AG04449 (cell line): ENCODE measurements around the gene MVB12B.

ENCODE experiments used
- CTCF ChIA-PET: fragments of 350-600 bp; formaldehyde crosslinking; extraction: SDS; loops from one replicate; lab custom pipeline; 2021; ENCODE audit warnings: antibody characterized with exemption; lab: Yijun Ruan, JAX
- POLR2A ChIA-PET: fragments of 400-600, 350-600 bp; formaldehyde crosslinking; extraction: SDS; loops from one replicate; lab custom pipeline; 2020; ENCODE audit warnings: antibody characterized with exemption, inconsistent platforms; lab: Yijun Ruan, JAX
- DNase-seq: peaks from one replicate; pipeline ENCODE4 v3.0.0-alpha.2; 2010; ENCODE audit warnings: low read depth, low spot score
- H3K4me3 ChIP-seq: 2 replicates; pipeline ENCODE4 v1.5.1; 2011; ENCODE audit warnings: low read depth, mild to moderate bottlenecking, control low read depth, low read length
- TF ChIP-seq, protein P1 (sequence below): IDR thresholded peaks from one replicate; pipeline ENCODE4 v1.5.1; 2011; ENCODE audit warnings: mild to moderate bottlenecking, moderate library complexity, low read length, control low read depth, inconsistent platforms; ENCODE audit not compliant: insufficient read depth; ENCODE audit errors: missing control alignments

Gene MVB12B

DNA sequence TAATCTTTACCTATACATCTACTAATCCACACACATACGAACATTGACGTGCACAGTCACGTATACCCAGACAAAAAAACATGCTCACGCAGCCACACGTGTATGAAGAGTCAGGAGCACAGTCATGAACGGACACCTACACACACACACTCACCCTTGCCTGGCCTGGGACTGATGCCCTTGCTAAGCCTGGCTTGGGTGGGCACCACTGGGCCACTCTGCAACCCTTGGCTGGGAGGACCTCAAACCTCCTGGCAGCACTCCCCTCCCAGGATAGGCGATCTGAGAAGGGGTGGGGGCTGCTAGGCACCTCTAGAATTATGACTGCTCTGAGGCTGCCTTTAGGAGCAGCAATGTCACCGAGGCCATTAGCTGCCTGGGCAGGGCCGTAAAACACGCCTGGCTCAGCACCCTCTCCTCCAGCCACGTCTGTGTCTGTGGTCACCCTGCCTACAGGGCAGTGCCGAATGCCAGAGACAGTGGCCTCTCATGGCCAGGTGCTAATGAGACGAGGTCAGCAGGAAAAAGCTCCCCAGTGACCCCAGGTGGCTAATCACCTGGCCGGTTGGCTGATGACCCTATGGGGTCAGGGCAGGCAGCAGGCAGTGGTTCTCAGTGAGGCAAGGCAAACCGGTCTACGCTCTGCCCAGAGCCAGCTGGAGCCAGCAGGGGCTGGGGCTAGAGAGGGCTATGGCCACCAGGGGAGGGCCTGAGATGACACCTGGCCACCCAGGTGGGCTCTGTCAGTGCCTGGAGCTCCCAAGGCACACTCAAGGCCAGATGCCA, 33.7 kb upstream of the MVB12B start:
- no peak overlapping the region for H3K4me3 ChIP-seq
- ChIA-PET CTCF (interaction anchor here (0.9 to 2.0 kb wide), 5 partner anchors 9 to 106 kb away, joined by 3 to 8 read pairs (median 5); no protein-coding TSS in a partner anchor), POLR2A (no interaction called here)
- no peak for DNase-seq
- TF ChIP-seq, protein P1, sequence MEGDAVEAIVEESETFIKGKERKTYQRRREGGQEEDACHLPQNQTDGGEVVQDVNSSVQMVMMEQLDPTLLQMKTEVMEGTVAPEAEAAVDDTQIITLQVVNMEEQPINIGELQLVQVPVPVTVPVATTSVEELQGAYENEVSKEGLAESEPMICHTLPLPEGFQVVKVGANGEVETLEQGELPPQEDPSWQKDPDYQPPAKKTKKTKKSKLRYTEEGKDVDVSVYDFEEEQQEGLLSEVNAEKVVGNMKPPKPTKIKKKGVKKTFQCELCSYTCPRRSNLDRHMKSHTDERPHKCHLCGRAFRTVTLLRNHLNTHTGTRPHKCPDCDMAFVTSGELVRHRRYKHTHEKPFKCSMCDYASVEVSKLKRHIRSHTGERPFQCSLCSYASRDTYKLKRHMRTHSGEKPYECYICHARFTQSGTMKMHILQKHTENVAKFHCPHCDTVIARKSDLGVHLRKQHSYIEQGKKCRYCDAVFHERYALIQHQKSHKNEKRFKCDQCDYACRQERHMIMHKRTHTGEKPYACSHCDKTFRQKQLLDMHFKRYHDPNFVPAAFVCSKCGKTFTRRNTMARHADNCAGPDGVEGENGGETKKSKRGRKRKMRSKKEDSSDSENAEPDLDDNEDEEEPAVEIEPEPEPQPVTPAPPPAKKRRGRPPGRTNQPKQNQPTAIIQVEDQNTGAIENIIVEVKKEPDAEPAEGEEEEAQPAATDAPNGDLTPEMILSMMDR = no peak

DNA sequence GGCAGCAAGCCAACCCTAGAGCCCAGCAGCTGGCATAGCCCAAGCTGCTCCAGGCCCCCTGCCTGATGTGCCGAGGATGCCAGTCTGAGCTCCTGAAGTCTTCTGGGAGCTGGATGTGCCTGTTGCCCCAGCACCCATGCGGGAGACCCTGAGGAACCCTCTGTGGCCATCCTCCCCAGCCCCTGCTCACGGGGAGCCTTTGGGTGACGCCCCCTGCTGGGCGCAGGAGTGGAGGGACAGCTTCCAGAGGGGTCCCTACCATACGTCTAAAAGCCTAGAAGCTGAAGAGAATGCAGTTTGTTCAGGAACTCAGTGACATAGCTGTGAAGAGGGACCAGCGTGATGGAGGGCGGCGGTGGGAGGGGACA, 33.1 kb upstream of the MVB12B start:
- ChIA-PET POLR2A (no interaction called here), CTCF (interaction anchor here (0.9 to 2.0 kb wide), 4 partner anchors 8 to 105 kb away, joined by 3 to 7 read pairs (median 4); no protein-coding TSS in a partner anchor)
- no peak overlapping the region for H3K4me3 ChIP-seq
- TF ChIP-seq, protein P1 = no peak
- DNase-seq = no peak

DNA sequence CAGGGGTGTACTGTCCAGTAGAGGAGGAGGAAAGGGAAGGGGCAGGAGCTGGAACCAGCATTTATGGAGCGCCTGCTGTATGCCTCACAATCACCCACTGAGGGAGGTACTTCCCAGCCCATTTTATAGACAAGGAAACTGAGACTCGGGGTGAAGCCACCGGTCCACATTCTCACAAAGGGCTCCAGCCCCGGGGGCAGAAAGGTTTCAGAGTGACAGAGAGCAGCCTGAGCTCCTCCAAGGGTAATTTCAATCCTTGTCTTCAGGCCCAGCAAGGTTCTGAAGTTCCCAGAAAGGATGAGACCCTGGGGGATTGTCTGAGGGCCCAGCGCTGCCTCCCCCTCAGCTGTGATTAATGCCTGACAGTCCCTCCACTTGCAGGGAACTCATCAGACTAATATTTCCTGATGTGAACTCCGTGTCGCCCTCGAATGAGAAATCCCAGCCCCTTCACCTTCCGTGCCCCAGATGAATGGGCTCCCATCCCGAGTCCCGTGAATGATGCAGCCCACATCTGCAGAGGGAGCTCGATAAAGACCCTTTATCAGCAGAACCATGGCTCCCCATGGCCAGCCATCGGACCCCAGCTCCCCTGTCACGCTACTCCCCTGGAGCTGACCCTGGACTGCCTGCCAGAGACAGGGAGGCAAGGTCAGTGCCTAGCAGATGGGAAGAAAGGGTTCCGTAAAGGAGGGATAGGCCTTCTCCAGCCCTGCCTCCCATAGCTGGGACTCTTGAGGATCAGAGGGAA, 32.1 kb upstream of the MVB12B start:
- H3K4me3 ChIP-seq = no peak overlapping the region
- POLR2A ChIA-PET = no interaction called here
- TF ChIP-seq, protein P1 = no peak
- no peak for DNase-seq
- CTCF ChIA-PET = interaction anchor here (0.7 to 2.0 kb wide), 6 partner anchors 8 to 205 kb away, joined by 3 to 7 read pairs (median 4); no protein-coding TSS in a partner anchor

DNA sequence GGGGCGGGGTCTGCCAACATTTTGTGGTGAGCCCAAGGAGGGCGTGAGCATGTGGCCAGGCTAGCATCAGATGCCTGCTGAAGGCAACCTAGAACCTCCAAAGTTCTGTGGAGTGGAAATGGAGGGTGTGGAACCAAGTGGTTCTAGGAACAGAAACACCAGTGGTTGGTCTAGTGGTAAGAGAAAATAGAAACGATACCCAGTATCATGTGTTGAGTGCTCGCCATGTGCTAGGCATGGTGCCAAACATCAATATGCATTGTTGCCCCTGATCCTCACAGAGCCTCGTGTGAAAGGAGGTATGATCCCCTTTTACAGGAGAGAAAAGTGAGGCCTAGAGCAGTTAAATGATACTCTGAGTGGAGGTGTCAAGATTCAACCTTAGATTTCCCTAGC, 31.5 kb upstream of the MVB12B start:
- no peak for DNase-seq
- TF ChIP-seq, protein P1 = no peak
- POLR2A ChIA-PET = no interaction called here
- H3K4me3 ChIP-seq = no peak overlapping the region
- CTCF ChIA-PET = interaction anchor here (1.0 to 1.1 kb wide), 2 partner anchors 101 to 204 kb away, joined by 3 to 6 read pairs; no protein-coding TSS in a partner anchor

DNA sequence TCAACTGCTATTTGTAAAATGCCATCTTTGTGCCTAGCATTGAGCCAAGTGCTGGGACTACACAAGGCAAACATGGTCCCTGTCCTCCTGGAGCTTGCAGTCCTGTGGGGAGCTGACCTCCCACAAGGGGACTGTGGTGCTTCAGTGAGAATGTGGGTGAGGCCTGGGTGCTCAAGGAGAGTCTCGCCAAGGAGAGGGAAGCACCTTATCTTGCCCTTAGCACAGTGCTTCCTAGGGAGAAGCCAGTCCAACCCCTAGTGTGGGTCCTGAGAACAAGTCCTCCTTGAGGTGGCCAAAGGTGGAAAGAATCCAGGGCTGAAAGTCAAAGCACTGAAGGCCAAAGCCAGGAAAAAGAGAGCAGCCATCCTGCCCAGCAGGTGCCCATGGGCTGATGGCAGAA, 31.1 kb upstream of the MVB12B start:
- CTCF ChIA-PET = interaction anchor here (1.1 kb wide), 1 partner anchor 204 kb away, joined by 6 read pairs; no protein-coding TSS in a partner anchor

More for the DNA sequence above, 31.1 kb upstream of the MVB12B start:
- no peak overlapping the region for H3K4me3 ChIP-seq
- TF ChIP-seq, protein P1 = no peak
- POLR2A ChIA-PET = no interaction called here
- no peak for DNase-seq
